Cardiac muscle cell (in vitro differentiated cells and primary cell): Measurements from ENCODE around the gene GPC5. TPM values are rescaled to one million over a fixed set of nuclear protein-coding genes. Genes with fewer than 3 reads are reported as not detected.

Experiments used
- DNase-seq, 2 donors: peaks; one replicate each; pipeline versions ENCODE4 v3.0.0 to v3.0.0-alpha.2; 2010 to 2017; ENCODE audit warnings: low read depth in 1 of 2, low spot score in 1 of 2
- H3K27ac ChIP-seq: fragments of 200-600 bp; sonication (generic); 2 replicates; pipeline ENCODE4 v1.5.1; 2016
- H3K27me3 ChIP-seq: fragments of 200-600 bp; sonication (generic); 2 replicates; pipeline ENCODE4 v1.6.0; 2016; ENCODE audit warnings: control low read depth
- H3K36me3 ChIP-seq: fragments of 200-600 bp; sonication (generic); 2 replicates; pipeline ENCODE4 v1.5.1; 2016; ENCODE audit warnings: control low read depth
- H3K4me1 ChIP-seq: fragments of 200-600 bp; sonication (generic); 2 replicates; pipeline ENCODE4 v1.8.1; 2017; ENCODE audit warnings: low read depth, mild to moderate bottlenecking, mixed run types
- H3K4me3 ChIP-seq: fragments of 200-600 bp; sonication (generic); 2 replicates; pipeline ENCODE4 v1.5.1; 2016; ENCODE audit warnings: mild to moderate bottlenecking
- H3K9me3 ChIP-seq: fragments of 200-600 bp; sonication (generic); 2 replicates; pipeline ENCODE4 v1.5.1; 2017; ENCODE audit warnings: low read depth, mild to moderate bottlenecking, control low read depth
- polyA plus RNA-seq: library from polyadenylated mRNA; unstranded; fragments of >200 nt; fragmentation: Nextera tagmentation; extraction: Ambion mirVana; gene quantifications from 2 replicates; pipeline ENCODE4 v1.2.1, GENCODE V29; 2016
- total RNA-seq: library from RNA; depleted of rRNA; stranded (reverse); fragments of >200 nt; gene quantifications from 2 replicates; pipeline ENCODE4 v1.2.3, GENCODE V29; 2016
- TF ChIP-seq, protein P1 (sequence below): IDR thresholded peaks from 2 replicates; pipeline ENCODE4 v1.5.1; 2012; ENCODE audit warnings: low read depth, mild to moderate bottlenecking, low read length

Gene GPC5
- total and polyA plus RNA-seq, 2 experiments from 2014 or later: 0.97 to 3.3 TPM

DNA sequence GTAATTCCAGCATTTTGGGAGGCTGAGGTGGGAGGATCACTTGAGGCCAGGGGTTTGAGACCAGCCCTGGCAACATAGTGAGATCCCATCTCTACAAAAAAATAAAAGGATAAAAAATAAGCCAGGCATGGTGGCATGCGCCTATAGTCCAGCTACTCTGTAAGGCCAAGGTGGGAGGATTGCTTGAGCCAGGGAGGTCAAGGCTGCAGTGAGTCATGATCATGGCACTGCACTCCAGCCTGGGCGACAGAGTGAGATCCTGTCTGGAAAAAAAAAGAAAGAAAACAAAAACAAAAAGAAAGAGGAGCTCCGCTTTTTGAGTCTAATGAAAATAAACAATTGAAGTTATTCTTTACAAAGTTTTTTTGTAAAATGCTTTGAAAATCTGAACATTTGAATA, 326.2 kb downstream of the GPC5 start:
- Histone ChIP-seq H3K4me3 (no peak overlapping the region), H3K4me1 (peaks cover 45% of the 10 kb centered on the region), H3K9me3 (no peaks in the 10 kb centered on the region), H3K27ac (peak overlapping the region; percentile 84), H3K27me3 (no peaks in the 10 kb centered on the region), H3K36me3 (no peaks in the 10 kb centered on the region)
- TF ChIP-seq, protein P1, sequence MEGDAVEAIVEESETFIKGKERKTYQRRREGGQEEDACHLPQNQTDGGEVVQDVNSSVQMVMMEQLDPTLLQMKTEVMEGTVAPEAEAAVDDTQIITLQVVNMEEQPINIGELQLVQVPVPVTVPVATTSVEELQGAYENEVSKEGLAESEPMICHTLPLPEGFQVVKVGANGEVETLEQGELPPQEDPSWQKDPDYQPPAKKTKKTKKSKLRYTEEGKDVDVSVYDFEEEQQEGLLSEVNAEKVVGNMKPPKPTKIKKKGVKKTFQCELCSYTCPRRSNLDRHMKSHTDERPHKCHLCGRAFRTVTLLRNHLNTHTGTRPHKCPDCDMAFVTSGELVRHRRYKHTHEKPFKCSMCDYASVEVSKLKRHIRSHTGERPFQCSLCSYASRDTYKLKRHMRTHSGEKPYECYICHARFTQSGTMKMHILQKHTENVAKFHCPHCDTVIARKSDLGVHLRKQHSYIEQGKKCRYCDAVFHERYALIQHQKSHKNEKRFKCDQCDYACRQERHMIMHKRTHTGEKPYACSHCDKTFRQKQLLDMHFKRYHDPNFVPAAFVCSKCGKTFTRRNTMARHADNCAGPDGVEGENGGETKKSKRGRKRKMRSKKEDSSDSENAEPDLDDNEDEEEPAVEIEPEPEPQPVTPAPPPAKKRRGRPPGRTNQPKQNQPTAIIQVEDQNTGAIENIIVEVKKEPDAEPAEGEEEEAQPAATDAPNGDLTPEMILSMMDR: no peak
- no peak for DNase-seq

DNA sequence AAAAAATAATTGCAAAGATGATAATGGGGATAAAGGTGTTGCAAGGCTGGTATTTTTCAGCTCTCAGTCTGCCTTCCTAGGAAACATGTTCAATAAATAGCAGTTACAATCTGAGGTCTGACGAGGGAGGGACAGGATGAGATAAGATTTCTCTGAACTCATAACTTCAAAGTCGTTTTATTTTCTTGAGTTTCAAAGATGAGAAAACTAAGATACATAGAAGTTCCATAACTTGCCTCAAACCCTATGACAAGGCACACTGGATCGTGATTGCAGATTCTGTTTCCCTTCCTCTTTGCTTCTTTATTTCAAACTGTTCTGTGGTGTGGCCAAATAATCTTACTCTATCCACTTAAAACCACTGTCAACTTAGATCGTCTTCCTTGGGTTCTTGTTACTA, 327.2 kb downstream of the GPC5 start:
- no peaks in the 10 kb centered on the region for H3K9me3 ChIP-seq
- TF ChIP-seq, protein P1: no peak
- no peaks in the 10 kb centered on the region for H3K27me3 ChIP-seq
- peaks cover 45% of the 10 kb centered on the region for H3K4me1 ChIP-seq
- no peaks in the 10 kb centered on the region for H3K36me3 ChIP-seq
- peak overlapping the region; percentile 84 for H3K27ac ChIP-seq
- H3K4me3 ChIP-seq: no peak overlapping the region
- no peak for DNase-seq

DNA sequence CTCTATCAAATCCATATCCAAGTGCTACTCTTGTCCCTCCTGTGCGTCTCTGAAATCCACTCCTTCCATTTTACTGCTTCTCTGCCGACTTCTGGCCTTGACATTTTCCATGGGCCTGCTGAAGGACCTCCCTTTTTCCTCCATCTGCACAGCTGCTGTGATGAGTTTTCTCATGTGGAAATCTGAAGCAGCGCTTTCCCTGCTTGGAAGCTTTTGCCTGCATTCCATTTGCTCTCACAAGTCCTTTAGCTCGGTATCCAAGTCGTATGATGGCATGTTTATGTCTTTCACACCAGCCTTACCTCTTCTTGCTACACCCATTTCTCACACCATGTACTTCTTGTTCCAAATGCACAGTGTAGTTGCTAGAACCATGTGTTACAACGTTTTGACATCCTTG, 328.2 kb downstream of the GPC5 start:
- no peaks in the 10 kb centered on the region for H3K9me3 ChIP-seq
- no peaks in the 10 kb centered on the region for H3K27me3 ChIP-seq
- TF ChIP-seq, protein P1: no peak
- H3K4me1 ChIP-seq: peaks cover 41% of the 10 kb centered on the region
- peak in 1 of 2 donors; percentile 3 for DNase-seq
- H3K27ac ChIP-seq: peak overlapping the region; percentile 84
- H3K36me3 ChIP-seq: no peaks in the 10 kb centered on the region
- no peak overlapping the region for H3K4me3 ChIP-seq

DNA sequence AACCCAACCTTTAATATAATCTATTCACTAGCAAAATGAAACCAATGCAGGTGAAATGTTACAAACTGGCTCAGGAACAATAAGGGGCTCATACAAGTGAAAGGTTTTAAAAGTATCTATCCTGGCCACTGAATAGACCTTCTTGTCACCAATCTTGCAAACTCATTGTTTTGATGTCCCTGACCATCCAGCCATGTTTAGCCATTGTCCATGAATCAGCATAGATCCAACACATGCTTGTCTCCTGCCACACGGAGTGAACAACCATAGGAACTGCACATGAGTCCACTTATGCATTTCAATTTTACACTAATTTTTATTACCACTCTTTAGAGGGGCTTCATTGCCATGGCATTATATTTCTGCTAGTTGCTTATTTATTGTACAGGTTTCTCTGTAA, 331.4 kb downstream of the GPC5 start:
- DNase-seq: no peak
- Histone ChIP-seq H3K27ac (no peak overlapping the region), H3K27me3 (no peaks in the 10 kb centered on the region), H3K36me3 (no peaks in the 10 kb centered on the region), H3K4me1 (peaks cover 25% of the 10 kb centered on the region), H3K4me3 (no peak overlapping the region), H3K9me3 (no peaks in the 10 kb centered on the region)
- TF ChIP-seq, protein P1: no peak

- H3K27ac ChIP-seq: no peak overlapping the region
- no peak for DNase-seq
- TF ChIP-seq, protein P1: no peak
- peaks cover 8% of the 10 kb centered on the region for H3K4me1 ChIP-seq
- H3K9me3 ChIP-seq: no peaks in the 10 kb centered on the region
- H3K27me3 ChIP-seq: no peaks in the 10 kb centered on the region
- H3K36me3 ChIP-seq: no peaks in the 10 kb centered on the region
- H3K4me3 ChIP-seq: no peak overlapping the region
These were observed 341.3 kb downstream of the GPC5 start for GRCh38 chr13:91739751-91740150.

- TF ChIP-seq, protein P1: no peak
- Histone ChIP-seq H3K4me3 (no peak overlapping the region), H3K4me1 (peaks cover 18% of the 10 kb centered on the region), H3K27ac (no peak overlapping the region), H3K36me3 (no peaks in the 10 kb centered on the region), H3K9me3 (no peaks in the 10 kb centered on the region), H3K27me3 (no peaks in the 10 kb centered on the region)
- no peak for DNase-seq
These were observed 342.3 kb downstream of the GPC5 start for GRCh38 chr13:91740756-91741155.
